ENCODE data around the gene AFAP1. TPM values are rescaled to one million over a fixed set of nuclear protein-coding genes. Genes with fewer than 3 reads are reported as not detected.

The AFAP1 gene
- total and polyA plus RNA-seq, 2 donors (not counting 3 experiments of a cell fraction or from before 2014, with no cell fraction given), result 32.3 to 103 TPM

- CTCF ChIA-PET, result no interaction called here
- Histone ChIP-seq H4K20me1 (replicated peaks; ENCODE audit: control insufficient read depth, extremely low read depth, insufficient read depth, low read length) (no peaks in the 10 kb centered on the region), H3K4me3 (replicated peaks in 1 of 3; ENCODE audit: insufficient read depth in 1 of 3, low read depth in 1 of 3, low read length in 3 of 3) (no peak overlapping the region), H2AFZ (ENCODE audit: low read depth, low read length) (no peak overlapping the region), H3K36me3 (ENCODE audit: control insufficient read depth in 2 of 2, extremely low read depth in 1 of 2, insufficient read depth in 2 of 2, low read length in 2 of 2) (peaks cover 11 to 35% of the 10 kb centered on the region in 2 experiments), H3K9ac (replicated peaks; ENCODE audit: extremely low read depth, insufficient read depth, low read length) (no peak overlapping the region), H3K4me2 (ENCODE audit: insufficient read depth, low read length) (no peak overlapping the region), H3K27ac (ENCODE audit: insufficient read depth, low read depth, low read length) (no peak overlapping the region), H3K27me3 (ENCODE audit: control insufficient read depth in 2 of 2, insufficient read depth in 2 of 2, low read length in 2 of 2) (no peaks in the 10 kb centered on the region), H3K4me1 (ENCODE audit: control insufficient read depth, extremely low read depth, insufficient read depth, low read length) (peaks cover 9% of the 10 kb centered on the region), H3K9me1 (replicated peaks; ENCODE audit: control insufficient read depth, extremely low read depth, insufficient read depth, low read length) (no peaks in the 10 kb centered on the region), H3K79me2 (ENCODE audit: control insufficient read depth, insufficient read depth, low read length) (no peaks in the 10 kb centered on the region), H3K9me3 (replicated peaks; ENCODE audit: control insufficient read depth, insufficient read depth, low read length) (no peaks in the 10 kb centered on the region)
- BruUV-seq (replicated peaks), result no TSS peak
- POLR2A ChIA-PET, result no interaction called here
- intact Hi-C loops (cut with micrococcal nuclease) (no loop called here), dilution Hi-C loops (cut with MboI; ENCODE audit: extremely low pct_ligation_motif_present, low sequenced_read_pairs) (no loop called here)
- no peak for FAIRE-seq
- no peak for TF ChIP-seq POLR2A (IDR thresholded peaks at IDR 0.05; ENCODE audit: low read depth, low read length)
- no peak for TF ChIP-seq FOS (IDR thresholded peaks at IDR 0.05; ENCODE audit: borderline replicate concordance, insufficient read depth, low read length)
- no peak for TF ChIP-seq MAX (IDR thresholded peaks at IDR 0.05; ENCODE audit: insufficient read depth, insufficient read length)
- no peak for TF ChIP-seq POLR2AphosphoS5 (IDR thresholded peaks at IDR 0.05; ENCODE audit: insufficient read depth, low read depth, low read length)
- TF ChIP-seq CTCF (IDR thresholded peaks at IDR 0.05; ENCODE audit: extremely low read depth in 1 of 2, insufficient read depth in 1 of 2, low read depth in 1 of 2, low read length in 2 of 2), result no peak
- TF ChIP-seq GATA2 (IDR thresholded peaks at IDR 0.05; ENCODE audit: insufficient read depth, insufficient read length, low read depth, low read length), result no peak
- no peak for TF ChIP-seq MYC (IDR thresholded peaks at IDR 0.05; ENCODE audit: low read depth, low read length)
- TF ChIP-seq JUN (IDR thresholded peaks at IDR 0.05; ENCODE audit: borderline replicate concordance, insufficient read depth, insufficient read length, low read depth), result no peak
- TF ChIP-seq EZH2 (IDR thresholded peaks at IDR 0.05; ENCODE audit: borderline replicate concordance, low read depth, low read length, severe bottlenecking), result no peak
- DNase-seq (ENCODE audit: low read depth, low spot score), result no peak
Measured at GRCh38 chr4:7759216-7759615, 180.4 kb downstream of the AFAP1 start.
